GM12873 (cell line): ENCODE results near the gene CHST11.

Experiments used
- TF ChIP-seq, protein P1 (sequence below): IDR thresholded peaks from 2 replicates; pipeline ENCODE4 v1.5.1; 2012; ENCODE audit warnings: low read depth, mild to moderate bottlenecking, moderate library complexity, low read length, control low read depth; ENCODE audit not compliant: insufficient read depth; ENCODE audit errors: missing control alignments

Gene CHST11

DNA sequence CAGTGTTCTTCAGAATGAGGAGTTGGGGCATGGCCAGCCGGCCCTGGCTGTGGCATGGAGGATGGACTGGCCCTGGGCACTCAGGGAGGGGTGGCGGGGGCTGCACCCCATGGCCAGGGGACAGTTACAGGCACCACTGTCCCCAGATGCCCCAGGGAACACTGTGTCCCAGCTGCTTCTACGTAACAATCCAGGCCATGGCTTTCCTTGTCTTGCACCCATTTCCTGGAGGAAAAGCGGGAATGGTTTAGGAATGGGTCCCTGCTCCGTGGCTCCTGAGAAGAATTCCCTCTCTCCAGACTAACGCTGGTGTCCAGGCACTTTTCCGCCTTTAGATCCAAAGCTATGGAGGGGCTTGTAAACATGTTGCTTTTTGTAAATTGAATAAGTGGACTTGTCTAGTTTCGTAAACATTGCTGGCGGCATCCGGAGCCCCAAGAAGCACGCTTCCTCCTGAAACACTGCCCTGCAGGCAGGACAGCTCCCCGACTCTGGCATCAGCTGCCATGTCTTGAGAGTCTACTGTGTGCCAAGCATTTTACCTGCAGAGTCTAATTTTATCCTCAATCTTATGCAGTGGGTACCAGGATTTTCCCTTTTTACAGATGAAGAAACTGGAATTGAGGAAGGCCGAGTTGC is 263.1 kb downstream of the CHST11 start:
- TF ChIP-seq, protein P1, sequence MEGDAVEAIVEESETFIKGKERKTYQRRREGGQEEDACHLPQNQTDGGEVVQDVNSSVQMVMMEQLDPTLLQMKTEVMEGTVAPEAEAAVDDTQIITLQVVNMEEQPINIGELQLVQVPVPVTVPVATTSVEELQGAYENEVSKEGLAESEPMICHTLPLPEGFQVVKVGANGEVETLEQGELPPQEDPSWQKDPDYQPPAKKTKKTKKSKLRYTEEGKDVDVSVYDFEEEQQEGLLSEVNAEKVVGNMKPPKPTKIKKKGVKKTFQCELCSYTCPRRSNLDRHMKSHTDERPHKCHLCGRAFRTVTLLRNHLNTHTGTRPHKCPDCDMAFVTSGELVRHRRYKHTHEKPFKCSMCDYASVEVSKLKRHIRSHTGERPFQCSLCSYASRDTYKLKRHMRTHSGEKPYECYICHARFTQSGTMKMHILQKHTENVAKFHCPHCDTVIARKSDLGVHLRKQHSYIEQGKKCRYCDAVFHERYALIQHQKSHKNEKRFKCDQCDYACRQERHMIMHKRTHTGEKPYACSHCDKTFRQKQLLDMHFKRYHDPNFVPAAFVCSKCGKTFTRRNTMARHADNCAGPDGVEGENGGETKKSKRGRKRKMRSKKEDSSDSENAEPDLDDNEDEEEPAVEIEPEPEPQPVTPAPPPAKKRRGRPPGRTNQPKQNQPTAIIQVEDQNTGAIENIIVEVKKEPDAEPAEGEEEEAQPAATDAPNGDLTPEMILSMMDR: no peak

DNA sequence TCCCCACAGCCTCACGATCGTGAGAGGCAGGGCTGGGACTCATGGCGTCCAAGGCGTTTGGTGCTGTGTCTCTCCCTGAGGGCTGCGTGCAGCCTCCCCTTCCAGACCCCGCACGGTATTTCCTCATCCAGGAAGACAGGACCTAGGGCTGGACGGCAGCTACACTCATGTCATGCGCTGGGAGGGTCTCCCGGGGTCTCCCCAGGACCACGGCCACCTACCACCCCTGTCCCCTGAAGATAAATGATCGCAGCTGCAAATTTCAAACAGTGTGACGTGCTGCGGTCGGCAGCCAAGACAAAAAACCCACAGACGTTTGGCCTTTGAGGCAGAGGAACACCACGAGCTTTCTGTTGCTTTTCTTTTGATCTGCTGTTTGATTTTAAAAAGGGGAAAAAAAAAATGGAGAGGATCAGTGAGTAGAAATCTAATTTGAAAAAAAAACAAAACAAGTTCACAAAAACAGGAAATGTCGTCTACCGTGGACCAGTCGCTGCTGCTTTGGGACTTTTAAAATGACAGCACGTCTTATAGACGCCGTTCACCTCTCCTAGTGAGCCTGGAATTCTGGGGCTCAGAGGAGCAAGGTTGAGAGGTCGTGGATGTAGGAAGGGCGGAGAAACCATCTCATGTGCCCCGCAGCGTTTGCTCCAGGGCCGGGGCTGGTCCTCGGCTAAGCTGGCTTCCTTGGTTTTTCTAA is 263.7 kb downstream of the CHST11 start:
- TF ChIP-seq, protein P1: no peak

DNA sequence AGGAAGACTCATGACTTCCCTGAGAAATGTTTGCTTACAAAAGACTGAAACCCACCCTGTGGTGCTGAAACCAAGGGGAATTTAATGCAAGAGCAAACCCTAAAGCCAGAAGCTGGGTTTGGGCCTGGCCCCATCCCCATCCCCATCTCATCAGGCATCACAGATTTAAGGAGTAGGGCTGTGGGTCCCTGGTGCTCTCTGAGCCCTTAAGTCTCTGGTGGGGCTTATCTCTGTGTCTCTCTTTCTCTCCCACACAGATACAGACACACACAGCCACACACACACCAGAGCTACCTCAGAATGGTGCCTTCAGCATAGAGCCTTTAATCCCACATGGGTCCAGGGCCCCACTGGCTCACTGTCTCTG is 264.3 kb downstream of the CHST11 start:
- TF ChIP-seq, protein P1: no peak

DNA sequence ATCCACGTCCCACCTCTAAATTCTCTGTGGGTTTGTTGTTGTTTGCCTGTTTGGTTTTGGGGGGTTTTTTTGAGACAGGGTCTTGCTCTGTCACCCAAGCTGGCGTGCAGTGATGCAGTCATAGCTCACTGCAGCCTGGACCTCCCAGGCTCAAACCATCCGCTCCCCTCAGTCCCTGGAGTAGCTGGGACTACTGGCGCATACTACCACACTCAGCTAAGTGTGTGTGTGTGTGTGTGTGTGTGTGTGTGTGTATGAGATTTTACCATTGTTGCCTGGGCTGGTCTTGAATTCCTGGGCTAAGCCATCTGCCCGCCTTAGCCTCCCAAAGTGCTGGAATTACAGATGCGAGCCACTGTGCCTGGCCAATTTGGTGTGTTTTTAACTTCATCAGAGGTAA is 265.2 kb downstream of the CHST11 start:
- TF ChIP-seq, protein P1: no peak

DNA sequence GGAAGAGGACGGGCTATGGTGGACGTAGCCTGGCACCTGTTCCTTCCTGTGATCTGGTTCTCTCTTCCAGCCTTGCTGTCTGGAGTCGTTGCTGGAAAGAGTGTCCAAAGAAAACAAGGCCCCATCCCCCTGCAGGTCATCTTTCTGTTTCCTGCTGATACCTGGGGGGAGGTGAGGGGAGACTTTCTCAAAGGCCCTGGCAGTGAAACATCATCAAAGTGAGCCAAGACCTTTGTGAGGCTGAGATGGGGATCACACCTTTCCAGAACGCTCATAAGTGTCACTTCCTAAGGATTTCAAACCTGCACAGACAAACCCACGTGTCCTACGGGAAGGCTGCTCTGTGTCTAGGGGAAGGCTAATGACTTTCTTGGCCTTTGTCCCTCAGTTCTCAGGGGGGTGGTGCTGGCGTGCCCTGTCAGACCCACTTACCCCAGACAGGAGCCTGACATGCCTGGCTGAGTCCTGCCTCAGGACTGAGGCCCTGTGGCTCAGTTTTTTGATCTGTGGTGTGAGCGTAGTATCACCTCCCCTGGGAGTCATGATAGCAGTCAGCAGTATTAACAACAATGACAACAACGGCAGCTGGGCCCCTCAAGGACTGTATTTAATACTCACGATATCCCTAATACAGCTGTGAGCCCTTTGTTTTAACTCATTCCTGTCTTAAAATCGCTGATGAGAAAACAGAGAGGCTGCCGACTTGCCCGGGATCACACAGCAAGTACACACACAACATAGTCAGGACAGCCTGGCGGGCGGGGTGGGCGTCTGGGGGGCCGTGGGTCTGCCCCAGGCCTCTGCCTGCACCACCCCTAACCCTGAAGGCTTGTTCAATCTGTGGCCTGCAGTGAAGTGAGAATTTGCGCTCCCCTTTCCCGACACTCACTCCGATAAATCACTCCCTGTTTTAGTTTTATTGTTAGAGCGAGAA is 266.1 kb downstream of the CHST11 start:
- TF ChIP-seq, protein P1: no peak

DNA sequence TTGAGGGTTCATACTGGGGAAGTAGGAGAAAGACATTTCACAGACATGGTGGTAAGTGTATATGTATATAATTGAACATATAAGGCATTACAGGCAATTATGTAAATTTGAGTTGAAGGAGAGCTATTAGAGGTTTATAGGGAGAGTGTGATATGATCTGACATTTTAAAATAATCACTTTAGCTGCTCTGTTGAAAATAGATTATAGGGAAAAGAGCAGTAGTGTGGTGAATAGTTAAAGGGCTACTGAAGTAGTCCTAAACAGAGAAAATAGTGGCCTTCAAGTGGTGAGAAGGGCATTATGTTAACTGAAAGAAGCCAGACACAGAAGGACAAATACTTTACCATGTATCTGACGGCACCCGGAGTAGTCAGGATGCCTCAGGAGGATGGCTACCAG is 267.1 kb downstream of the CHST11 start:
- TF ChIP-seq, protein P1: no peak
